NB4 (cell line): Measurements from ENCODE around the gene LRRN4CL.

ENCODE experiments used
- DNase-seq: peaks from one replicate; pipeline ENCODE4 v3.0.0; 2010; ENCODE audit warnings: low read depth
- H3K4me3 ChIP-seq: one replicate; pipeline ENCODE4 v1.5.1; 2011; ENCODE audit warnings: mild to moderate bottlenecking, low read depth, low read length, moderate library complexity
- CTCF ChIP-seq: IDR thresholded peaks from one replicate; pipeline ENCODE4 v1.5.1; 2012; ENCODE audit warnings: low read depth, low read length
- MAX ChIP-seq: IDR thresholded peaks from 2 replicates; pipeline ENCODE4 v1.6.1; 2011; ENCODE audit warnings: low read depth, low read length
- MYC ChIP-seq: IDR thresholded peaks from 2 replicates; pipeline ENCODE4 v1.6.1; 2011; ENCODE audit warnings: low read depth, low read length
- POLR2A ChIP-seq: IDR thresholded peaks from 2 replicates; pipeline ENCODE4 v1.6.1; 2011; ENCODE audit warnings: mild to moderate bottlenecking; ENCODE audit not compliant: insufficient read length; ENCODE audit errors: extremely low read depth

Gene LRRN4CL

GRCh38 chr11:62727165-62727871 lies 38.0 kb upstream of the LRRN4CL start, which contains the start of gene HNRNPUL2:
HNRNPUL2 (minus strand) TSS chr11:62727457; CDS start chr11:62727156, 301 bp downstream.
- peak; percentile 100 for DNase-seq
- TF ChIP-seq MAX, result peak; percentile 82
- no peak for TF ChIP-seq CTCF
- TF ChIP-seq POLR2A, result peak; percentile 97
- peak; percentile 88 for TF ChIP-seq MYC
- peak within 1 kb of the TSS; percentile 98 for H3K4me3 ChIP-seq

DNA sequence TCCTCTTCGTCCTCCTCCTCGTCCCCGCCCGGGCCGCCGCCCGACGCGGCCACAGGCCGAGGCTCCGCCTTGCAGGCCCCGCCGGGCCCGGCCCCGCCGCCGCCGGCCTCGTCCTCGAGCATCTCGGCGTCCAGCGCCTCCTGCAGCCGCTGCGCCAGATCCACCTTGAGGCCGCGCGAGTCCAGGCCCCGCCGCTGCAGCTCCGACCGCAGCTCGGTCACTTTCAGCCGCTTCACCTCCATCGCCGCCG lies 37.5 kb upstream of the LRRN4CL start:
- peak overlapping the region; percentile 66 for H3K4me3 ChIP-seq
- TF ChIP-seq CTCF (no peak), POLR2A (no peak), MYC (no peak), MAX (no peak)
- no peak for DNase-seq

DNA sequence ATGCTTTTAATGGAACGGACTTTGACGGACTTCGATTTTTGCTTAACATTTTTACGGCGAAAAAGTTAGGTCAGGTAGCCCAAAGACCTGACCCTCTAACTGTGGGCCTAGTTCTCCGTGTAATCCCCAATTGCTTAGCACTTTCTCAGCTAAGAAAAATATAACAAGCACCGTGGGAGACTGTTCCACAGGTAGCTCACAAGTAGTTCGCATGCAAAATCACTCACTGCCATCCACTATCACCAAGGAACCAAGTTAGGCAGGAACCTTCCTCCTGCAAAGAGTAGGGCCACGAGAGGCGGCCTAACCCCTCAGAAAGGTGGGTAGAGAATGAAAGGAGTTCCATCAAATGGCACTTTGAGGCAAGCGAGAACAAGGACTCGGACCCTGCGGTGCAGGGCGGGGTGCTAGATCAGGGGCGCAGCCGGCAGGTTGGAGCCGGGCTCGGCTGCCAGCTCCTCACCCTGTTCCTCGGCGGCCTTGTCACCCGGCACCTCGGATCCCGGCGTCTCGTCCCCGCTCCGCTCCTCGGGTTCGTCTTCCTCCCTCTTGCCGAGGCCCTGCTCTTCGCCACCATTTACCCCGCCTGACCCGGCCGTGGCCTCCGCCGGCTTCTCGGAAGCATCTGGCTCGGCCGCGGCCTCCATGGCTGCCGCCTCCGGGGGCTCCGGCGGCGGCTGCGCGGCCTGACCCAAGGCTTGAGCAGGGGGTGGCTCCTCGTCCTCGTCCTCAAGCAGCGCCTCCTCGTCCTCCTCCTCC lies 37.0 kb upstream of the LRRN4CL start:
- no peak for TF ChIP-seq CTCF
- TF ChIP-seq MYC, result no peak
- no peak for TF ChIP-seq POLR2A
- TF ChIP-seq MAX, result no peak
- peak overlapping the region; percentile 66 for H3K4me3 ChIP-seq
- no peak for DNase-seq

DNA sequence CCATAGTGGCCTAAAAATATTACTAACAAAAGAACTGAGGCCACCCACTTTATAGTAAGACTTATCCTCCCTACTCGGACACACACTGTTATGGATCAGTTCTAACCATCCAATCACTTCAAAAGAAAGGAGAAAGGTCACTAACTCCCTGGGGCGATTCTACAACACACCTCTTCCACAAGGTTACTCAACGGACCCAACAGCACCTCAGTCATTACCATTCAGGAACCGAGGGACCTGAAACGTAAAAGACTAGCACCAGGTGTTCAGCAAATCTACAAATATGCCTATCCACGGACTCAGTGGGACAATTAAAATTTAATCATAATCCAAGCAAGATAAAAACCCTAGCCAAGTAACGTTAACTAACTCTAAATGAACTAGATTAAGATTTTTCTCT lies 36.3 kb upstream of the LRRN4CL start:
- DNase-seq, result peak; percentile 27
- H3K4me3 ChIP-seq, result peak overlapping the region; percentile 66
- TF ChIP-seq MAX (no peak), POLR2A (no peak), MYC (no peak), CTCF (no peak)

DNA sequence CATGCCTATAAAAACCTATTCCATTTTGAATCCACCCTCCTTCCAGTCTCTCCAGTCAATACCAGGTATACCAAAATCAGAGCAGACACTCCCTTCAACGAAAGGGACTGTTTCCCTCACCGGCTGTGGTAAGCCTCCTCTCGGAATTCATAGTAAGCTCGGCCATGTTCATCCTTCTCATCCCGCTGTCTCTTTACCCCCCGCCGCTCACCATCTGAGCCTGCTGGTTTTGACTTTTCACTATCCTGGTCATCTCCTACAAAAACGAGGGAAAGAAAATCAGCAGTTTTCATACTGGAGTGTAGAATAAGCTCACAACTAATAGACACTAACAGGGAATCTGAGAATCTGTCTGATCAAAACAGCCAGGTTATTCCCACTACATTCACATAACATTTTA lies 34.8 kb upstream of the LRRN4CL start:
- no peak for DNase-seq
- peak overlapping the region; percentile 66 for H3K4me3 ChIP-seq
- no peak for TF ChIP-seq POLR2A
- TF ChIP-seq MAX, result no peak
- TF ChIP-seq CTCF, result no peak
- TF ChIP-seq MYC, result no peak
